COLO668 (cell line): ENCODE measurements around the gene TMPRSS7.

Experiments used
- DNase-seq: peaks from one replicate; lab custom pipeline; 2025; ENCODE audit not compliant: unreplicated experiment; lab: John Stamatoyannopoulos, UW

TMPRSS7 gene

DNA sequence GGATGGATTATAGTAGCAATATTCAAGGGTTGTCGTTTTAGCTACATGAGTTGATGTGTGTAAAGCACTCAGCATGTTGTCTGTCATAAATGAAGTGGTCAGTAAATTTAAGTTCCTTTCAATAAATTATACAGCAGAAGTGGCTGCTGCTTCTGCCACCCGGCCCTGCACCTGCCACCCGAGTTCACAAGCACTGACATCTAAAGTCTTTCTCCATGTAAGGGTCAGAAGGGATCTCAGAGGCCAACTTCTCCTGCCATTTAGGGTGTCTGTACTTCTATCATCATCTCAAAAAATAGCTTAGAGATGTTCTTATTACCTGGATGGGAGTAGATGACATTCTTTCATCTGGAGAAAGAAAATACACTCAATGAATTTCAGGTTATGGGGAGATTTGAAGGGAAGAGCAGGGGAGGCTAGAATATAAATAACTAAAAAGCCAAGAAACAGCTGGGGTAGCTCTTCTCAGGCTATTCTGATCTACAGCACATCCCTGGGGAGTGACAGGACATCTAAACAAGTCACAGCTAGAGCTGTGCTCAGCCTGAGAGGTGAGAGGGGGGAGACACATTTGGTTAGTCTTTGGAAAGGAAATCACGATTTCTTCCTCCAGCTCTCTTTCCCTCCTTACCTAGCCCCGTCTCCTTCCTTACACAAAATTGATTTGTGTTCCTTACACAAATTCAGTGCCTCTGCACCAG is 90.5 kb downstream of the TMPRSS7 start:
- no peak for DNase-seq

DNA sequence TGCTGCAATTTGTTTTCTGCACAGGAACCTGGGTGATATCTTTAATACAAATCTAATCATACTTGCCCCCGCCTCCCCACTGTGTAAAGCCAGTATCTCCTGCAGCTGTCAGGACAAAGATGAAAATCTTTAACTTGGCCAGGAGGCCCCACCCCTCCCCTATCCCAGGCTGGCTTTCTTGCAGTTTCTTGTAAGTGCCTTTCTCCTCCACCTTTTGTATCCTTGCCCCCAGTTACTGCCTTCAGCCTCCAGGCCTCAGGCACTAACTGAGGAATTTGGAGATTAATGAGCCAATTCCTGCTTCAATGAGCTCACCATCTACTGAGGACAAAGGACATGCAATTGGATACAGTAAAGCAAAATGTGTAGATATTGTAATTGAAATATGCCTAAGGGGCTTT is 92.0 kb downstream of the TMPRSS7 start:
- no peak for DNase-seq

DNA sequence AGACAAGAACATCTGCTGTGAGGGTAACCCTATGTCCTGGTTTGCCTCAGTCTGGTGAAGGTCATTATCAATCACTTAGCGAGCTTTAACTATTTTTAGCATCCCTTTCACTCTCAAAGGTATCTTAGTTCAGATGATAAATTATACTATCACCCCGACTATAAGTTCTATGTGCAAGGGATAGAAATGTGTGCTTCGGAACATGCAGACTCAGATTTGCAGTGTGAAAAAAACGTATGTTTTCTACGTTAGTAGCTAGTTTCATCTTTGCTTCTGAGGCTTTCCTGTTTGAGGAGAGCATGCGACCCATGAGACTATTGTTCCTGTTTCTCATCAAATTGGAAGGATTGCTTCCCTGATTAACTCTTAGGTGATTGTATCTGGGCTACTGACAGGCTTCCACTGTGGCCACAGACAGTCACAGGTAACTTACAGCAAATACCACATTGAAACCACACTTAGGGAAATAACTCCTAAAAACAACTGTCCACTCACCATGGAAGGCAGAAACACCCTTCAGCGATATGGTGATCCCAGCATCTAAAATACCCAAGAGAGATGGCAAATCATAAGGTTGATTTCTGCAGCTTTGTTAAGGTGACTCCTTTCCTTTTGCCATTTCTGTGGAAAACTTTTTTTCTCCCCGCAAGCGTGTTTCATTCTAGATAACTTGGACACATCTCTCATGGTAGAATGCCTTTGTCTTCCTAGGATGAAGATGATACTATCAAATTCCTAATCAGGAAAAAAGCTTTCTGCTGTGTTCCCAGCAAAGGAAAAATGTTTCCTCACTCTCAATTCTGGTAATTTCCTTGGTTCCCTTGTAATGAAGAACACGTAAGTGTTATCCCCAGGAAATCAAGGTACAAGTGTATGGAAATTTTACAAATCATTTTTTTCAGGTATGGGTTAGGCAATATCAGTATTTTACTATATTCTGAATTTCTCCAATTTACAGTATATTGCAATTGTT is 93.3 kb downstream of the TMPRSS7 start:
- no peak for DNase-seq

DNA sequence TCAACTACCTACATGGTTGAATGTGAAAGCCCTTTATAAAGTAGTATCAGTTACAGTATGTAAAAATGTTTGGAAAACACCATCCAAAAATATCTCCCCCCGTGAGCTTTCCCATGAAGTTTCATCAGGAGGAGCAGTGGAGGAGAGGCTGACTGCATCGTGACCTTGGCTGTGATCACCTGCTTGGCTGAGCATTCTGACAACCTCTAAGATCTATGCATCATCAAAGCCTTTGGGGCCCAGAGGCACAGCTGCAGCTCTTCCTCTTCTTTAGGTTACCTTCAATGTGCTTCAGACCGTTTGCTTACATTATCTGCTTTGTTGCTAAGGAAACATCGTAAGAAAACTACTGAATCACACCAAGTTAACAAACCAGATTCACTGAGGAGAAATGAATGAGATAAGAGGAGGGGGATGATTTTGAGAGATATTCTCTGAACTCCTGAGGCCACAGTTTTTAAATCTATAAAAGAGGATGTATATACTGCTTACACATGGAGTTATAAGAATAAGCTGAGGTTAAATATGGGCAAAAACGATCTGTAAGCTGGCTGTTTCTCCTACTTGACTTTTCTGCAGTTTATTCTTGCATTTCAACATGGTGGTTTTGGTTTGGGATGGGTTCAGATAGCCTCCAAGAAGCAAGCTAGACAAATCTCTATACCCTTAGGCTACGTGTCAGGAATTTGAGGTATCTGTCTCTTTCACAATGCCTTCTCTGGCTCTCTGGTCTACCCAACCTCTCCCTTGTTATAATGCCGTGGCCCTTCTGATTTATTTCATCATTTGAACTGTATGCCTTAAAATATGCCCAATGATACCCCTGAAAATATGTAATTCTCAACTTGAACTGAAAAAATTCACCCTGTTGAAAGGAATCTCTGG is 94.5 kb downstream of the TMPRSS7 start:
- DNase-seq = no peak

DNA sequence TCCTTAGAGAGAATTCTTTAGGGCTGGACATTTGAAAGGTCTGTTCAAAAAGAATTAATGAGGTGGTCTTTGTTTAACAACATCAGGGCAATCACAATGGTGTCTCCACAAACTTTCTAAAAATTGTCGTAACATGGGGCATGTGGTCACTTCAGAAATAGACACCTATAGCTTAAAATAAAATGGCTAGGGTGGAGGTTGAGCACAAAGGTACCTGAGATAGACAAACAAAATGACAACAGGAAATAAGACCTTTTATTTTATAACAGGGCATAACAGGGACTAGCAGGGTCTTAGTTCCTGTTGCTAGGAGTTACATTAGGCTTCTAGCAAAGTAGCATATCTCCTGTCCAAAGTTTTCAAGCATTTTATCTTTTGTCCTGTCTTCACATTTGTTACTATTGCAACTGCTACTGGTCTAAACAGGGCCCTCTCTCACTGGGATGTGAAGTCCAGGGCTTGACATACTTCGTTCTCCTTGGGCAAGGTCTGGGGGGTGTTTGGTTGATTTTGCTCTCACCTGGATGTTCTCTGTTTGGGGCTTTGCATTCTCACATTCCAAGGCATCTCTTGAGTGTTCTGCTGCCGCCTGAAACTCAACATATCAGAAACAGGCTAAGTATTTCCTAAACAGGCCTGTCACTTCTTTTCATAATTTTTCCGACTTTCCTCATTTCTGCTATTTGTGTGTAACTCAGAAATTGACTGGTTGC is 95.5 kb downstream of the TMPRSS7 start:
- DNase-seq = no peak

DNA sequence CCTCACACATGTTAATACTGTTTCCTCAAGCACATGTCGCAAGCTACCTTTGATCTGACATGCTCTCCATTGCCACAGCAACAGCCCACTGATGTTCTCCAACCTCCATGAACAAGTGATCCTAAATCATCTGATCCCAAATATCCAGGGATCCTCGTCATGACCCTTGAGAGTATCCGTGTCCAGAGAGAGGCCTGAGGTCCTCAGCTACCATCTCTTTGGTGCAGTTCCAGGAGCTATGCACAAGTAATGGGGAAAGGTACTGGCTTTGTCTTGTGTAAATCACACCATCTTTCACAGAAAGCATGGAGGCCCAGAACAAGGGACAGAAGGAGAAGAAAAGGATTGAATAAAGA is 96.1 kb downstream of the TMPRSS7 start:
- DNase-seq = no peak
